Measurements from ENCODE around the gene RASGRP3.

- TF ChIP-seq CTCF (conservative IDR thresholded peaks at IDR 0.05 in 1 of 2, IDR thresholded peaks at IDR 0.05 in 1 of 2; ENCODE audit: low read depth in 1 of 2, low read length in 2 of 2): no peak
- no peak for TF ChIP-seq EZH2 (IDR thresholded peaks at IDR 0.05; ENCODE audit: low read length, missing control alignments)
These were observed 100.6 kb downstream of the RASGRP3 start for GRCh38 chr2:33577084-33577483.

Measured in fibroblast of lung (primary cell).